B cell (primary cell): ENCODE measurements around the gene DUT. TPM values are rescaled to one million over a fixed set of nuclear protein-coding genes. Genes with fewer than 3 reads are reported as not detected.

Source experiments
- ATAC-seq: fragments of 200-7000 bp; cut with Tn5 transposase; one replicate; pipeline ENCODE4 v1.10.0; 2021; ENCODE audit warnings: low read depth, mild to moderate bottlenecking, moderate number of reproducible peaks, moderate library complexity
- CTCF ChIA-PET: fragments of 350-600 bp; sonication (Branson Sonifier 250); formaldehyde crosslinking; loops from one replicate; lab custom pipeline; 2021; ENCODE audit warnings: antibody characterized with exemption, inconsistent platforms; lab: Charles Lee
- POLR2A ChIA-PET: fragments of 350-600 bp; sonication (Branson Sonifier 250); formaldehyde crosslinking; loops from one replicate; lab custom pipeline; 2021; ENCODE audit warnings: antibody characterized with exemption; lab: Charles Lee
- DNase-seq: peaks from one replicate; pipeline ENCODE4 v3.0.0; 2013
- H2AFZ ChIP-seq: 2 replicates; pipeline ENCODE4 v1.6.1; 2012; ENCODE audit warnings: mild to moderate bottlenecking, low read depth, low read length; ENCODE audit not compliant: insufficient read depth, poor library complexity, severe bottlenecking
- H3K27ac ChIP-seq, 2 donors: 1 replicate in 1 of 2; 2 replicates in 1 of 2; pipeline ENCODE4 v1.5.1; 2012 to 2013; ENCODE audit warnings: low read length in 2 of 2, mild to moderate bottlenecking in 2 of 2, moderate library complexity in 1 of 2
- H3K27me3 ChIP-seq, 4 experiments: fragments of 200-600 bp in 1 of 4; sonication (generic) in 1 of 4; replicated peaks in 1 of 4; 1 replicate in 2 of 4; 2 replicates in 2 of 4; pipeline versions ENCODE4 v1.6.1 to v1.7.0; 2013 to 2016; ENCODE audit warnings: low read length in 3 of 4, mild to moderate bottlenecking in 2 of 4, mixed read lengths in 1 of 4, moderate library complexity in 1 of 4; ENCODE audit not compliant: insufficient read depth in 4 of 4, control insufficient read depth in 3 of 4; ENCODE audit errors: control extremely low read depth in 1 of 4
- H3K36me3 ChIP-seq, 2 experiments: replicated peaks in 1 of 2; 1 replicate in 1 of 2; 2 replicates in 1 of 2; pipeline versions ENCODE4 v1.6.1 to v1.7.1; 2013; ENCODE audit warnings: low read length in 1 of 2; ENCODE audit not compliant: insufficient read depth in 2 of 2, control insufficient read depth in 1 of 2; ENCODE audit errors: control extremely low read depth in 1 of 2, extremely low read depth in 1 of 2
- H3K4me1 ChIP-seq, 2 donors: fragments of 200-600 bp in 1 of 2; sonication (generic) in 1 of 2; 1 replicate in 1 of 2; 2 replicates in 1 of 2; pipeline versions ENCODE4 v1.5.1 to v1.6.1; 2013 to 2017; ENCODE audit warnings: low read length in 2 of 2; ENCODE audit not compliant: control insufficient read depth in 2 of 2, insufficient read depth in 2 of 2
- H3K4me2 ChIP-seq: replicated peaks from 2 replicates; pipeline ENCODE3; 2012; ENCODE audit warnings: mild to moderate bottlenecking, low read depth, low read length; ENCODE audit not compliant: poor library complexity, severe bottlenecking
- H3K4me3 ChIP-seq, 5 experiments: fragments of 200-600 bp in 1 of 5; sonication (generic) in 1 of 5; 1 replicate in 3 of 5; 2 replicates in 2 of 5; pipeline versions ENCODE4 v1.5.1 to v1.7.0; 2011 to 2016; ENCODE audit warnings: low read length in 4 of 5, mild to moderate bottlenecking in 4 of 5, low read depth in 2 of 5, control low read depth in 1 of 5, moderate library complexity in 1 of 5; ENCODE audit not compliant: insufficient read depth in 1 of 5; ENCODE audit errors: control extremely low read depth in 1 of 5, extremely low read depth in 1 of 5
- H3K79me2 ChIP-seq: fragments of 200-600 bp; sonication (generic); one replicate; pipeline ENCODE4 v1.6.0; 2016; ENCODE audit warnings: low read length; ENCODE audit not compliant: control insufficient read depth, insufficient read depth
- H3K9ac ChIP-seq: fragments of 200-600 bp; sonication (generic); 2 replicates; pipeline ENCODE4 v1.6.1; 2017; ENCODE audit warnings: mild to moderate bottlenecking, low read length, moderate library complexity
- H3K9me3 ChIP-seq, 3 donors: one replicate each; pipeline versions ENCODE4 v1.6.1 to v1.7.1; 2013; ENCODE audit warnings: low read length in 2 of 3; ENCODE audit not compliant: control insufficient read depth in 2 of 3, insufficient read depth in 1 of 3; ENCODE audit errors: control extremely low read depth in 1 of 3
- H4K20me1 ChIP-seq: 2 replicates; pipeline ENCODE4 v1.6.0; 2012; ENCODE audit warnings: mild to moderate bottlenecking, low read length; ENCODE audit not compliant: insufficient read depth, control insufficient read depth, poor library complexity, severe bottlenecking
- H3K27ac Mint-ChIP-seq: one replicate; pipeline ENCODE4 v1.8.0; 2021; ENCODE audit warnings: mixed read lengths
- H3K27me3 Mint-ChIP-seq: one replicate; pipeline ENCODE4 v1.8.0; 2021; ENCODE audit warnings: mixed read lengths
- H3K4me1 Mint-ChIP-seq: one replicate; pipeline ENCODE4 v1.8.0; 2021; ENCODE audit warnings: mixed read lengths
- H3K4me3 Mint-ChIP-seq: one replicate; pipeline ENCODE4 v1.8.0; 2021; ENCODE audit warnings: mixed read lengths
- H3K9me3 Mint-ChIP-seq: one replicate; pipeline ENCODE4 v1.8.0; 2022; ENCODE audit warnings: mixed read lengths; ENCODE audit not compliant: insufficient read depth
- CTCF ChIP-seq: fragments of 200-600 bp; IDR thresholded peaks from one replicate; pipeline ENCODE4 v1.8.0; 2022; ENCODE audit warnings: antibody characterized with exemption, mild to moderate bottlenecking
- WGBS: methylation state at CpG from one replicate; pipeline ENCODE4 v1.1.5; 2013; ENCODE audit warnings: missing lambda C conversion rate; ENCODE audit not compliant: insufficient coverage; 5-methylcytosine and 5-hydroxymethylcytosine counted together
- intact Hi-C: fragments of 100-400 bp; cut with micrococcal nuclease; formaldehyde crosslinking; loops from one replicate; pipeline ENCODE4 v1.10.0; 2022
- polyA plus RNA-seq: library from polyadenylated mRNA; depleted of rRNA; stranded (reverse); fragments of >200 nt; gene quantifications from 2 replicates; pipeline ENCODE4 v1.2.3, GENCODE V29; 2012
- small RNA-seq: library from RNA; depleted of rRNA; stranded (forward); fragments of <200 nt; gene quantifications from one replicate; pipeline ENCODE3, GENCODE V24; 2012; ENCODE audit warnings: low replicate concordance, low read depth; ENCODE audit not compliant: insufficient read length
- total RNA-seq, 2 donors: library from RNA; stranded (reverse); fragments of 120-200 nt in 1 of 2; gene quantifications; 1 replicate in 1 of 2; 2 replicates in 1 of 2; pipeline versions ENCODE4 v1.2.3 to v1.2.4, GENCODE V29; 2013 to 2022

DUT gene
- total and polyA plus RNA-seq, 2 donors (not counting 1 experiment from before 2014, with no cell fraction given): 59.5 to 84.7 TPM

GRCh38 chr15:48392356-48392755, 61.1 kb downstream of the DUT start:
- no peaks in the 10 kb centered on the region for H3K79me2 ChIP-seq
- no peak for TF ChIP-seq CTCF
- H3K27ac Mint-ChIP-seq: no peak overlapping the region
- H3K4me2 ChIP-seq: no peak overlapping the region
- no peak overlapping the region for H2AFZ ChIP-seq
- no peaks in the 10 kb centered on the region for H3K9me3 Mint-ChIP-seq
- H3K27me3 ChIP-seq: no peaks in the 10 kb centered on the region
- intact Hi-C loops: no loop called here
- POLR2A ChIA-PET: interaction anchor here (0.6 kb wide), 1 partner anchor 89 kb away, joined by 3 read pairs; no protein-coding TSS in a partner anchor
- ATAC-seq (no peak), DNase-seq (no peak)
- H3K4me1 ChIP-seq: no peaks in the 10 kb centered on the region
- H3K9ac ChIP-seq: no peak overlapping the region
- no peak overlapping the region for H3K4me3 ChIP-seq
- H3K27me3 Mint-ChIP-seq: no peaks in the 10 kb centered on the region
- peaks cover 0 to 3% (median 0%) of the 10 kb centered on the region in 3 donors for H3K9me3 ChIP-seq
- H3K4me3 Mint-ChIP-seq: no peak overlapping the region
- H3K36me3 ChIP-seq: no peaks in the 10 kb centered on the region
- H4K20me1 ChIP-seq: no peaks in the 10 kb centered on the region
- CTCF ChIA-PET: no interaction called here
- no peak overlapping the region for H3K27ac ChIP-seq
- no peaks in the 10 kb centered on the region for H3K4me1 Mint-ChIP-seq
- 67% methylated on average over 3 of the region's 4 CpGs for WGBS

Small RNA genes lying within 50 kb of the gene (small RNA-seq; reads per million reads assigned to genes)
- gene RF00019: not detected

Other genes starting within 250 kb of the DUT start
- not detected in 2 replicates for gene SLC24A5, start 210.4 kb upstream of the DUT start, total RNA-seq
- gene SLC24A5, start 210.4 kb upstream of the DUT start, polyA plus RNA-seq: not detected in 2 replicates
- gene MYEF2, start 153.1 kb upstream of the DUT start, total RNA-seq: 34.3 and 36.3 TPM in 2 replicates
- 3.9 and 14.1 TPM in 2 replicates for gene MYEF2, start 153.1 kb upstream of the DUT start, polyA plus RNA-seq
- gene CTXN2, start 139.8 kb upstream of the DUT start, total RNA-seq: 0.10 TPM in 1 of 2 replicates, not detected in the other
- not detected in 2 replicates for gene CTXN2, start 139.8 kb upstream of the DUT start, polyA plus RNA-seq
- gene SLC12A1, start 125.1 kb upstream of the DUT start, total RNA-seq: not detected in 2 replicates
- gene SLC12A1, start 125.1 kb upstream of the DUT start, polyA plus RNA-seq: not detected in 2 replicates